GM19239 (cell line): ENCODE data around the gene TNNI3K.

Experiments used
- DNase-seq: peaks from one replicate; pipeline ENCODE4 v3.0.0; 2011; ENCODE audit warnings: low spot score; ENCODE audit not compliant: insufficient read length
- FAIRE-seq: peaks from 2 replicates; lab custom pipeline; 2011; peaks lifted over from hg19 to GRCh38; lab: Jason Lieb, UNC

The TNNI3K gene

DNA sequence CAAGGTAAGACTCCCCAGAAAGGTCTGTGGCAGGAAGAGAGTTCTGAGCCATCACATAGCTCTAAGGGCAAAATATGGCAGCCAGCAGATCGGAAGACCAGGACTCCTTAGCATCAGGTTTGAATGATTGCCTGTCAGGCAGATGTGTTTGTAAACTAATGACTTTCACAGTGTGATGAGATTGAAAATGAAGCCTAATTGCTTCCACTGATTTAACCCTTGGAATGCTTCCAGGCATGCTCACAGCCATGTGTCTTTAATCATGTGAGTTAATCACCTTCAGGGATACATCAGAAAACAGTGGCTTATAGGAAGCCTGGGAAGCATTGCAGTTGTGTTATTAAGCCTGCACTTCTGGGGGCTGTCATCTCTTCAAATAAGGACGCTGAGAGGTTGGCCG, 194.4 kb downstream of the TNNI3K start:
- no peak for FAIRE-seq
- DNase-seq, result no peak

DNA sequence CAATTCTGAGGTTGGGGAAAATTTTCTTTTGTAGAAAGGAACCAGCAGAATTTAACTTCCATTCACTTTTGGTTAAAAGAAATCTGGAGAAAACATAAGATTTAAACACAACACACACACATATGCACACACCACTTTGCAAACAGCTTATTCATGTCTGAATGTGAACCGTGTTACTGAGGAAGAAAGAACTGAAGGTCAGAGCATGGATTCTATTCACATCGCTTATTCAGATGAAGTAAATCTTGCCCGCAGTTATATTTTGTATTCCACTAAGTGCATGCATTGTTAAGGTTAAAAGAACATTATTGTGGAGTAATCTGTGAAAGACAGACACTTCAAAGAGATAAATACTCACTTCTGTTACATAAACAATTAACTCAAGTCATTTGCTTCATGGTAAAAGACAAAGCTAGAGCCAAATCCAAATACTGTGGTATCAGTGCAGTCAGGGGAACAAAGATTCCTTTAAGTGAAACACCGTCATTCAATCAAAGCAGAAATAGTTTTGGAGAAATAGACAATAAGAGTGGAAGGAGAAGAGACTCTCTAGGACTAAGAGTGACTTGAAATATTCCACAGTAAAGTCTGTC, 195.3 kb downstream of the TNNI3K start:
- no peak for DNase-seq
- no peak for FAIRE-seq

DNA sequence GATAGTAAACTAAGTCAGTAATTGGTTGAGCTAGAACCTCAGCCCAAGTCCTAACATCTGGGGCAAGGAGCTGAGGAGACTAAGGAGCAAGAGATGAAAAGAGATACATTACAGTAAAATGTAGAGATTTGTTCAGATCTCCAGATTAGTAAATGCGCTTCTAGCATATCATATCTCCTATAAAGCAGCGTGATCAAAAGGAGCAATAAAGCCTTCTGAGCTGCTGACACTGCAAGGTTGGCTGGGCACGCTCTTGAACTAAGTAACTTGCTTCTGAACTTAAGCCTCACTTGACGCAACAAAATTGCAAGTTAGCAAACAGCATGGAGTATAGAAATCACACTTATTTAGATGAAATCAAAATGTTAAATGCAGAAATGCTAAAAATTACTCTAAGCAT, 196.3 kb downstream of the TNNI3K start:
- FAIRE-seq (no peak), DNase-seq (no peak)

DNA sequence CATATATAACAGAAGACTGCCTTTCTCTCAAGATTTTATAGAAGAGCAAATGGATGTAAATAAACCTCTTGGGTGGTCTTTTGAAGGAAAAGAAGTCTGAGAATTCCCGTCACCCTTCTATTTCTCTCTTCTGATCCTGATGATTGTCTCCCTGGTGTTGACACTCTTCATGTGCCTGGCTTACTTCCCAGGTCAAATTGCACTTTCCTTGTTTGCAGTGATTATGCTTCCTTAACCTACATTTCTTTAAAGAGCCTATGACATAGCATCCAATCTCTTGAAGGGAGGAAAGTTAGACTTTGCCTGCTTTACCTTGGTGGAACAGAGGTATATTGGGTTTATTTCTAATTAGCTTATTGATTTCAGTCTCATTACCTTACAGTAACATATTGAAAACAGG, 197.1 kb downstream of the TNNI3K start:
- FAIRE-seq (no peak), DNase-seq (no peak)

- DNase-seq (no peak), FAIRE-seq (no peak)
Measured at GRCh38 chr1:74434321-74434720, 199.1 kb downstream of the TNNI3K start.

DNA sequence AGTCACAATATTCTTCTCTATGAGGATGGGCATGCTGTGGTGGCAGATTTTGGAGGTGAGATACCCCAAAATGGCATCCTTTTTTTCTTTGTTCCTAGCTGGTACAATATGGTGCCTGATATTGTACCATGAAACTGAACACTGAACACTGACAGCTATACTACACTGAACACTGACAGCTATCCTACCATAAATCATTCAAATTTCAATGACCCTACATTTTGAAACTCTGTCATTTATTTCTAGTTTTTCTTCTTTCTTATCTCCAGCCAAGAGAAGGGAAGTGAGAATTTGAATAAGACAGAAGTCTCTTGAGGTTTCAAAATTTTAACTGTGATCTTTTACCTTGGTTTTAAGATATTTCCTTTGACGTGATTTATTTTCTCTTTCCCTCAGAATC, 200.9 kb downstream of the TNNI3K start:
- no peak for FAIRE-seq
- DNase-seq, result no peak

- DNase-seq (no peak), FAIRE-seq (no peak)
Measured at GRCh38 chr1:74437035-74437434, 201.8 kb downstream of the TNNI3K start.

DNA sequence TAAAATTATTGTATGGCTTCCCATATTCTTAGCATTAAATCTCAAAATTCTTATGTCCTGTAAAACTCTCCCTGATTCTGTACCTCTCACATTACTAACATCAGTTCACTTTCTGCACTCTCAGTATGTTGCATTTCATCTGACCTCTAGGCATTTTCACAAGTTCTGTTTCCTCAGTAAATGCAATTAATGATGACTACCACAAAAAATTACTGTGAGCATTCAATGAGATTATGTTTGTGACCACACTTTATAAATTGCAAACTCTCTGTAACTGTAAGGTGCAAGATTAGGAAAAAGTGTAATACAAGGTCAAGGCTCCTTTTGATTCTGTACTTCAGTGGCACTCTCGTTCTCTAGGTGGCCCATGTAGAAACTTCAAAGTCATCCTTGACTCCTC, 216.8 kb downstream of the TNNI3K start:
- DNase-seq (no peak), FAIRE-seq (no peak)

DNA sequence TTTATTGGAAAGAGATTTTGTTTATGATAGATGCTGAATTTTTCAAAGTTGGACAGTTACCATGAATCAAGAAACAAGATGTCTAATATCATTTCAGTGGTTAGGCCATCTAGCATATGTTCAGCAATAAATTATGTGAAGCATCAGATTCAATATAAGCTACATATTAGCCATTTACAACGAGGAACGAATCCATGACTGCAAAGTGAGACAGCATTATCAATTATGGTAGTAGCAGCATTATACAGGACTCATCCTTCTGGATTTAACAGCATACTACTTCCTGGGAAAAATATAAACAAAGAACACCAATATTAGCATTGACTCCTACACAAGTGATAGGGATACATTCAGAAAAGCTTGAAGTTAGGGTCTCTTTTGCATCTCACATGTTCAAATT, 218.1 kb downstream of the TNNI3K start:
- DNase-seq, result no peak
- FAIRE-seq, result no peak

DNA sequence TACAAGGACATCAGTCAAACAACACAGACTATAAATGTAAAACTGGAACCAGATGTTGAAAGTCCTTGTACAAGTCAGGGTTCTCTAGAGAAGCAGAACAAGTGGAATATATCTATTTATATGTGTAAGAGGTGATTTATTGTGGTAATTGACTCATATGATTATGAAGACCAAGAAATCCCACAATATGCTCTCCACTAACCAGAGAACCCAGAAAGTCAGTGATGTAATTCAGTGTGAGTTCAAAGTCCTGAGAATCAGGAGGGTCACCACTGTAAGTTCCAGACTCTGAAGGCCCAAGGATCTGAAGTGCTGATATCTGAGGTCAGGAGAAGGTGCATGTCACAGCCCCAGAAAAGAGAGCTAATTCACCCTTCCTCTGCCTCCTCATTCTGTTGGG, 220.2 kb downstream of the TNNI3K start:
- DNase-seq (no peak), FAIRE-seq (no peak)

GRCh38 chr1:74457253-74457652, 222.1 kb downstream of the TNNI3K start:
- no peak for FAIRE-seq
- DNase-seq, result no peak

GRCh38 chr1:74463333-74463988, 228.3 kb downstream of the TNNI3K start:
- DNase-seq (no peak), FAIRE-seq (no peak)

GRCh38 chr1:74464037-74464436, 228.8 kb downstream of the TNNI3K start:
- no peak for FAIRE-seq
- DNase-seq, result no peak

GRCh38 chr1:74465193-74465681, 230.1 kb downstream of the TNNI3K start:
- FAIRE-seq (no peak), DNase-seq (no peak)

- no peak for DNase-seq
- FAIRE-seq, result no peak
Measured at GRCh38 chr1:74467786-74468377, 232.7 kb downstream of the TNNI3K start.

DNA sequence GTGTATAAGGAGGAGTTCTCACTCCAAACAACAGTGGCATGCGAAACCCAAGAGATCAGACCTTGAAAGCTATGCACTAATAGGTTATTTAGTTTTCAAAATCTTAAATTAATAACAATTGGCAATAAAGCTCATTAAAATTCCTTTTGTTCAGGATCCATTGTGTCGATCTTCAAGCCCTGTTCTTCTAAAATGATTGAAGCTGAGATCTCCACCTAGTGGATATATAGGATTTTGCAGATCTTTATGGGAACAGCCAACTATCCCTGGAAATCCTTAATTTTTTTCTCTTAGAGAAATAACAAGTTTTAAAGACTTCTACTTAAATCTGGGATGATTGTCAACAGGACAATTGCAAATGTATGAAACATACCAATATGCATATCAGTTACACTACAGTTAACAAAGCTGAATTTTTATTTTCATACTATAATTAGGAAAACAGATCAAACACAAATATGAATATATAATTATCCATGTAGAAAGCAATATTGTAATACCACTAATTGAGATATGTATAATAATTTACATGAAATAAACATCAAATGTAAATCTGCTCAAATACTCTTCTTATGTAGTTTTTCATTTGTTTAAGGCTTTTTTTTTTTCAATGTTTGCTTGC, 233.9 kb downstream of the TNNI3K start:
- peak; percentile 6 for DNase-seq
- FAIRE-seq, result no peak

- DNase-seq, result no peak
- FAIRE-seq, result no peak
Measured at GRCh38 chr1:74470251-74470650, 235.1 kb downstream of the TNNI3K start.

DNA sequence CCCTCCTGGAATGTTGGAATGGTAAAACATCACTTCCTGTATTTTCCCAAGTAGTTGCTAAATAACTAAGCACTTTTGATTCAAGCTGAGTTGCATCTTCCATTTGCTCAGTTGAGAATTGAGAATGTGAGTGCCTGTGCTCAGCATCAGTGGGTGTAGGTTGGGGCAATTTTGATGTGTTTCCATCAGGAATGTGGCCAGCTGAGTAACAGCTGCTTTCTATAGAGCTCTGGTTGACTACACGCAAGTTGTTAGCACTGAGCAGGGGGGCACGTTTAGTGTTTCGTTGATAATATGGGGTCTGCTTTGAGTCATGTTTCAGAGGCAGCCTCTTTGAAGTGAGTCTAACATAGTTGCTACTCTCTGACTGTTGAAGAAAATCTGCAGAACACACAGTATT, 235.7 kb downstream of the TNNI3K start:
- no peak for DNase-seq
- FAIRE-seq, result no peak

- FAIRE-seq (no peak), DNase-seq (no peak)
Measured at GRCh38 chr1:74471470-74471869, 236.3 kb downstream of the TNNI3K start.

DNA sequence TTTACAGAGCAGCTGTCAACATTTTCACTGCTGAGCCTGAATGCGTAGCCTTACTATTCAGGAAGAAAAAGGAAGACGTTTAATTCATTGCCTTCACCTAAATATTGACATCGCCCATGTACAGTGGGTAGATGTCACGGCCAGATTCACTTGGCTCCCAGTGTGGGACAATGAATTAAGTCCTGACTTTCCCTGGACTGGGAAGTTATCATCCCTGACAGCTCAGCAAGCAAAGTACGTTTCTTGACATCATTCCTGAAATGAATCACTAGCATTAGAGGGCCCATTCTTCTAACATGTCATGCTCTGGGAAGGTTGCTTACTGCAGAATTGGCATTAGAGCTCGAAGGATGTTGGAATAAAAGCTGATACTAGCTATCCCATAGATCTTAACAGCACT, 239.4 kb downstream of the TNNI3K start:
- no peak for FAIRE-seq
- DNase-seq, result no peak

- DNase-seq (no peak), FAIRE-seq (no peak)
Measured at GRCh38 chr1:74478979-74479378, 243.8 kb downstream of the TNNI3K start.
